HepG2 (cell line): ENCODE results near the gene MCC. TPM values are rescaled to one million over a fixed set of nuclear protein-coding genes. Genes with fewer than 3 reads are reported as not detected.

Experiments
- E2F5 ChIP-seq: sonication (generic); formaldehyde crosslinking; conservative IDR thresholded peaks from 2 replicates; pipeline ENCODE4 v1.4.0; 2020; ENCODE audit warnings: missing genetic modification reagents
- GABPA ChIP-seq, 2 experiments: IDR thresholded peaks; 2 replicates each; pipeline ENCODE4 v1.6.1; 2011 to 2016; ENCODE audit warnings: low read depth in 2 of 2, low read length in 1 of 2, missing biosample characterization in 1 of 2, missing genetic modification characterization in 1 of 2
- HNF4G ChIP-seq, 2 experiments: sonication (generic) in 1 of 2; formaldehyde crosslinking in 1 of 2; IDR thresholded peaks; 2 replicates each; pipeline versions ENCODE4 v1.4.0 to v1.6.1; 2011 to 2020; ENCODE audit warnings: borderline replicate concordance in 2 of 2, low read depth in 2 of 2, mild to moderate bottlenecking in 2 of 2, low read length in 1 of 2, missing genetic modification reagents in 1 of 2, moderate library complexity in 1 of 2
- NBN ChIP-seq: fragments of 450-650 bp; conservative IDR thresholded peaks from 2 replicates; pipeline ENCODE4 v1.6.1; 2017
- NFAT5 ChIP-seq: sonication (generic); formaldehyde crosslinking; IDR thresholded peaks from 2 replicates; pipeline ENCODE4 v1.4.0; 2020; ENCODE audit warnings: missing genetic modification reagents
- PAXIP1 ChIP-seq: sonication (generic); formaldehyde crosslinking; conservative IDR thresholded peaks from 2 replicates; pipeline ENCODE4 v1.4.0; 2020; ENCODE audit warnings: mild to moderate bottlenecking, missing genetic modification reagents, moderate library complexity
- RFX5 ChIP-seq: IDR thresholded peaks from 2 replicates; pipeline ENCODE4 v1.6.1; 2011; ENCODE audit warnings: low read depth, low read length, improper control_type of control experiment
- ZNF160 ChIP-seq: sonication (generic); formaldehyde crosslinking; IDR thresholded peaks from 2 replicates; pipeline ENCODE4 v1.8.0; 2022; ENCODE audit warnings: mild to moderate bottlenecking, inconsistent platforms, missing genetic modification reagents
- ZNF292 ChIP-seq: sonication (generic); formaldehyde crosslinking; IDR thresholded peaks from 2 replicates; pipeline ENCODE4 v1.8.1; 2022; ENCODE audit warnings: mild to moderate bottlenecking, low read depth, missing genetic modification reagents, borderline replicate concordance
- ZNF766 ChIP-seq: sonication (generic); formaldehyde crosslinking; IDR thresholded peaks from 2 replicates; pipeline ENCODE4 v1.5.0; 2020; ENCODE audit warnings: missing genetic modification reagents, borderline replicate concordance
- ZNF768 ChIP-seq: sonication (generic); formaldehyde crosslinking; IDR thresholded peaks from 2 replicates; pipeline ENCODE4 v1.4.0; 2020; ENCODE audit warnings: missing genetic modification reagents
- ZXDC ChIP-seq: sonication (generic); formaldehyde crosslinking; IDR thresholded peaks from 2 replicates; pipeline ENCODE4 v1.5.0; 2020; ENCODE audit warnings: mild to moderate bottlenecking, missing genetic modification reagents
- polyA plus RNA-seq, 8 experiments: library from polyadenylated mRNA; depleted of rRNA in 3 of 8; stranded (reverse) in 7 of 8; unstranded in 1 of 8; fragments of >200 nt; fragmentation: Illumina TruSeq in 4 of 8; extraction: Trizol in 4 of 8; gene quantifications; 2 replicates each; pipeline versions ENCODE4 v1.2.1 to v1.2.3, GENCODE V29; 2011 to 2016; ENCODE audit warnings: low read depth in 4 of 8, missing spikeins in 1 of 8, mixed read lengths in 1 of 8; ENCODE audit not compliant: insufficient read depth in 1 of 8
- total RNA-seq, 5 experiments: library from RNA; depleted of rRNA; stranded (reverse); fragments of >200 nt; fragmentation: Illumina TruSeq; extraction: Trizol; gene quantifications; 2 replicates each; pipeline ENCODE4 v1.2.3, GENCODE V29; 2016; ENCODE audit warnings: low read depth in 1 of 5

Gene MCC
- total and polyA plus RNA-seq, 2 of the 13 experiments (the other 11 are each of a cell fraction or from before 2014, with no cell fraction given) = 0.55 to 2.4 TPM

- 0 out of 2 replicates have a peak, but pooled peaks have one; percentile 3 for TF ChIP-seq PAXIP1 (CRISPR knock-in tag)
- TF ChIP-seq NFAT5 (CRISPR knock-in tag) = peak; percentile 94
- TF ChIP-seq NBN = no peak
- 0 out of 2 replicates have a peak, but pooled peaks have one; percentile 45 for TF ChIP-seq ZXDC (CRISPR knock-in tag)
- TF ChIP-seq ZNF766 (CRISPR knock-in tag) = peak; percentile 68; the same call in 1 of the 2 replicates
- TF ChIP-seq ZNF292 (CRISPR knock-in tag) = peak; percentile 60; the same call in 1 of the 2 replicates
- TF ChIP-seq HNF4G (IDR thresholded peaks at IDR 0.05; ENCODE audit: borderline replicate concordance, low read depth, low read length) = no peak
- 0 out of 2 replicates have a peak, but pooled peaks have one; percentile 28 for TF ChIP-seq HNF4G (CRISPR knock-in tag; IDR thresholded peaks at IDR 0.05; ENCODE audit: borderline replicate concordance, low read depth)
- peak; percentile 35; the same call in 1 of the 2 replicates for TF ChIP-seq ZNF160 (CRISPR knock-in tag)
- peak; percentile 66; the same call in 1 of the 2 replicates for TF ChIP-seq ZNF768 (CRISPR knock-in tag)
- peak; percentile 94 for TF ChIP-seq RFX5
- peak; percentile 94 for TF ChIP-seq E2F5 (CRISPR knock-in tag)
- peak; percentile 38 for TF ChIP-seq GABPA (IDR thresholded peaks at IDR 0.05; ENCODE audit: low read depth, low read length)
- TF ChIP-seq GABPA (CRISPR knock-in tag; IDR thresholded peaks at IDR 0.05; ENCODE audit: low read depth) = peak; percentile 75
Observed at GRCh38 chr5:112976432-112977309, 511.6 kb downstream of the MCC start, which contains the start of gene DCP2 (continued).
